KMS-11 (cell line): ENCODE data around the gene GPR156.

Experiments used
- H2AFZ ChIP-seq: fragments of 200-600 bp; sonication (generic); 2 replicates; pipeline ENCODE4 v1.6.1; 2016; ENCODE audit warnings: antibody characterized with exemption, mixed run types, low read depth
- H3K27ac ChIP-seq: fragments of 200-600 bp; sonication (generic); 2 replicates; pipeline ENCODE4 v1.6.1; 2016; ENCODE audit warnings: mild to moderate bottlenecking, mixed run types
- H3K27me3 ChIP-seq: fragments of 200-600 bp; sonication (generic); 2 replicates; pipeline ENCODE4 v1.6.1; 2017; ENCODE audit warnings: mild to moderate bottlenecking, low read depth, mixed run types, moderate library complexity; ENCODE audit not compliant: insufficient read depth
- H3K36me3 ChIP-seq: fragments of 200-600 bp; sonication (generic); 2 replicates; pipeline ENCODE4 v1.6.1; 2017; ENCODE audit warnings: mild to moderate bottlenecking, mixed run types; ENCODE audit not compliant: insufficient read depth
- H3K4me1 ChIP-seq: fragments of 200-600 bp; sonication (generic); 2 replicates; pipeline ENCODE4 v1.6.1; 2016; ENCODE audit warnings: mild to moderate bottlenecking, low read depth, mixed run types; ENCODE audit not compliant: poor library complexity, severe bottlenecking
- H3K4me2 ChIP-seq: fragments of 200-600 bp; sonication (generic); 2 replicates; pipeline ENCODE4 v1.7.0; 2016; ENCODE audit warnings: mild to moderate bottlenecking, mixed run types
- H3K4me3 ChIP-seq: fragments of 200-600 bp; sonication (generic); IDR thresholded peaks from 2 replicates; pipeline ENCODE4 v1.6.1; 2017; ENCODE audit warnings: low read depth, low read length, mixed read lengths; ENCODE audit not compliant: insufficient read depth
- H3K79me2 ChIP-seq: fragments of 200-600 bp; sonication (generic); 2 replicates; pipeline ENCODE4 v1.6.1; 2016; ENCODE audit warnings: low read depth, mixed run types; ENCODE audit not compliant: insufficient read depth
- H3K9ac ChIP-seq: fragments of 200-600 bp; sonication (generic); 2 replicates; pipeline ENCODE4 v1.6.1; 2016; ENCODE audit warnings: mild to moderate bottlenecking, mixed run types
- H4K20me1 ChIP-seq: fragments of 200-600 bp; sonication (generic); 2 replicates; pipeline ENCODE4 v1.6.1; 2016; ENCODE audit warnings: mild to moderate bottlenecking, mixed run types; ENCODE audit not compliant: insufficient read depth
- TF ChIP-seq, protein P1 (sequence below): fragments of 200-600 bp; sonication (generic); conservative IDR thresholded peaks from 2 replicates; pipeline ENCODE4 v1.6.1; 2017; ENCODE audit warnings: low read depth, mild to moderate bottlenecking, antibody characterized with exemption, low read length, moderate library complexity, mixed read lengths

GPR156 gene

DNA sequence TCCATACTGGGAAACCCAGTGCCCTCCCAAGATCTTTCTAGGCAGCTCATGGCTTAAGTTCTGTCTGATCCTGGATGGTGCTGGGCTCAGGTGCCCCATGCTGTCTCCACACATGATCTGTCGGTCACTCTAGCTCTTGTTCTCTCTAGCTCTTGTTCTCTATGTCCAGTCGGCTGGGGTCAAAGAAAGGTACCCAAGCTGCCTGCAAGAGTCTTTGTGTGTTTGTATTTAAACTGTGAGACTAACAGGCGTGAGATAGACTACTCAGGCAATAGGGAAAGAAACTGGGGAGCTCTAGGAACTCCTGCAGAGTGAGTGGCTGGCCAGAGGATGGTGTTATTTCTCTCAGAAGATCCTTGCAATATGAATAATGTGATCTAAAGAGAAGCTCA, 40.2 kb downstream of the GPR156 start:
- TF ChIP-seq, protein P1, sequence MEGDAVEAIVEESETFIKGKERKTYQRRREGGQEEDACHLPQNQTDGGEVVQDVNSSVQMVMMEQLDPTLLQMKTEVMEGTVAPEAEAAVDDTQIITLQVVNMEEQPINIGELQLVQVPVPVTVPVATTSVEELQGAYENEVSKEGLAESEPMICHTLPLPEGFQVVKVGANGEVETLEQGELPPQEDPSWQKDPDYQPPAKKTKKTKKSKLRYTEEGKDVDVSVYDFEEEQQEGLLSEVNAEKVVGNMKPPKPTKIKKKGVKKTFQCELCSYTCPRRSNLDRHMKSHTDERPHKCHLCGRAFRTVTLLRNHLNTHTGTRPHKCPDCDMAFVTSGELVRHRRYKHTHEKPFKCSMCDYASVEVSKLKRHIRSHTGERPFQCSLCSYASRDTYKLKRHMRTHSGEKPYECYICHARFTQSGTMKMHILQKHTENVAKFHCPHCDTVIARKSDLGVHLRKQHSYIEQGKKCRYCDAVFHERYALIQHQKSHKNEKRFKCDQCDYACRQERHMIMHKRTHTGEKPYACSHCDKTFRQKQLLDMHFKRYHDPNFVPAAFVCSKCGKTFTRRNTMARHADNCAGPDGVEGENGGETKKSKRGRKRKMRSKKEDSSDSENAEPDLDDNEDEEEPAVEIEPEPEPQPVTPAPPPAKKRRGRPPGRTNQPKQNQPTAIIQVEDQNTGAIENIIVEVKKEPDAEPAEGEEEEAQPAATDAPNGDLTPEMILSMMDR, result no peak
- Histone ChIP-seq H2AFZ (no peak overlapping the region), H4K20me1 (no peaks in the 10 kb centered on the region), H3K79me2 (no peaks in the 10 kb centered on the region), H3K9ac (no peak overlapping the region), H3K36me3 (no peaks in the 10 kb centered on the region), H3K27me3 (no peaks in the 10 kb centered on the region), H3K4me3 (no peak overlapping the region), H3K4me2 (no peak overlapping the region), H3K4me1 (no peaks in the 10 kb centered on the region), H3K27ac (no peak overlapping the region)

DNA sequence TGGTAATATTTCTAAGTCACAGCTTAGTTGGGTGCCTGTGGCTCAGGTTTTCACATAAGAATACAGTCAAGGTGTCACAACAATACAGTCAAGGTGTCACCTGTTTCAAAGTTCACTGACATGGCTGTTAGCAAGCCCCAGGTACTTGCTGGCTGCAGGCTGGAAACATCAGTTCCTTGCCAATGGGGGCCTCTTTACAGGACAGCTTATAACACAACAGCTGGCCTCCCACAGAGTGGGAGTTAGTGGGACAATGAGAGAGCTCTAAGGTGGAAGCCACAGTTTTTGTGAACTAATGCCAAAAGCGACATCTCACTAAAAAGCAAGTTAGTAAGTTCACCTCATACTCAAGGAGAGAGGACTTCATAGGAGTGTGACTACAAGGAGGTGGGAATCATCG, 45.4 kb downstream of the GPR156 start:
- no peaks in the 10 kb centered on the region for H4K20me1 ChIP-seq
- H3K4me2 ChIP-seq, result no peak overlapping the region
- no peak overlapping the region for H2AFZ ChIP-seq
- no peaks in the 10 kb centered on the region for H3K4me1 ChIP-seq
- H3K27ac ChIP-seq, result no peak overlapping the region
- no peak overlapping the region for H3K9ac ChIP-seq
- H3K36me3 ChIP-seq, result no peaks in the 10 kb centered on the region
- H3K4me3 ChIP-seq, result no peak overlapping the region
- H3K27me3 ChIP-seq, result no peaks in the 10 kb centered on the region
- TF ChIP-seq, protein P1, result no peak
- H3K79me2 ChIP-seq, result no peaks in the 10 kb centered on the region

DNA sequence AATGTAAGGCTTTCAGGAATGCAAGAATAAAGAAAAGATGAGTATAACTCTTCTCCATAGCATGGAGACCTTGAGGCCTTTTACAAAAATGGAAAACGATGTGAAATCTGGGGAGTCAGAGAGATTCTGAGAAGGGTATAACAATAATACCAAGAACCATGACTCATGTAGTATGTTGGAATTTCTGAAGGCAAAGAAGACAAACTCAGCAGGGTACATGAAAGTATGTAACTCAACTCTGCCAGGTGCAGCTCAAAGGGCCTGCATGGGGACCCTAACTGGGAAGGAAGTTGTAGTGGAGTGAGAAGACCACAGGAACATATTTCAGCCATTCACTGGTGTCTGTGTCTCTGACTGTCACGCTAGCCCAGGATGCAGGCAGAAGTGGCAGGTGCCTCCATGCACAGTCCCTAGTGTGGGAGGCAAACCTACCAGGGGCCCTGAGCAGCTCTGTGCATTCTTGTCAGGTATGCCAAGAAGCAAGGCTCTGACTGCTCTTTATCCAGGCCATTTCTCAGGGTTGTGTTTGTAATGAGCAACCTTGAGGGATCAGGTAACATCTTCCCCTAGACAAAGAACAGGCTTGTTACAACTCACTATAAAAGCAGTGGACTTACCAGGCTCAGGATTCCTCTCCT, 57.2 kb downstream of the GPR156 start:
- H3K36me3 ChIP-seq, result no peaks in the 10 kb centered on the region
- H3K27ac ChIP-seq, result no peak overlapping the region
- no peaks in the 10 kb centered on the region for H4K20me1 ChIP-seq
- H3K79me2 ChIP-seq, result no peaks in the 10 kb centered on the region
- no peak overlapping the region for H3K9ac ChIP-seq
- H3K4me2 ChIP-seq, result no peak overlapping the region
- no peak overlapping the region for H3K4me3 ChIP-seq
- H3K4me1 ChIP-seq, result no peaks in the 10 kb centered on the region
- no peaks in the 10 kb centered on the region for H3K27me3 ChIP-seq
- TF ChIP-seq, protein P1, result no peak
- no peak overlapping the region for H2AFZ ChIP-seq

- no peaks in the 10 kb centered on the region for H3K79me2 ChIP-seq
- TF ChIP-seq, protein P1, result no peak
- no peak overlapping the region for H3K4me2 ChIP-seq
- no peaks in the 10 kb centered on the region for H3K27me3 ChIP-seq
- no peak overlapping the region for H2AFZ ChIP-seq
- H3K27ac ChIP-seq, result no peak overlapping the region
- H3K36me3 ChIP-seq, result no peaks in the 10 kb centered on the region
- no peaks in the 10 kb centered on the region for H4K20me1 ChIP-seq
- no peaks in the 10 kb centered on the region for H3K4me1 ChIP-seq
- H3K4me3 ChIP-seq, result no peak overlapping the region
- no peak overlapping the region for H3K9ac ChIP-seq
Measured at GRCh38 chr3:120224237-120224636, 60.8 kb downstream of the GPR156 start.
